ENCODE data around the gene MRAS.

Gene MRAS

GRCh38 chr3:138340511-138340910 lies 7.9 kb upstream of the MRAS start:
- DNase-seq (ENCODE audit: low spot score), result no peak

- DNase-seq (ENCODE audit: low spot score), result no peak
Measured at GRCh38 chr3:138344754-138345153, 3.6 kb upstream of the MRAS start.

DNA sequence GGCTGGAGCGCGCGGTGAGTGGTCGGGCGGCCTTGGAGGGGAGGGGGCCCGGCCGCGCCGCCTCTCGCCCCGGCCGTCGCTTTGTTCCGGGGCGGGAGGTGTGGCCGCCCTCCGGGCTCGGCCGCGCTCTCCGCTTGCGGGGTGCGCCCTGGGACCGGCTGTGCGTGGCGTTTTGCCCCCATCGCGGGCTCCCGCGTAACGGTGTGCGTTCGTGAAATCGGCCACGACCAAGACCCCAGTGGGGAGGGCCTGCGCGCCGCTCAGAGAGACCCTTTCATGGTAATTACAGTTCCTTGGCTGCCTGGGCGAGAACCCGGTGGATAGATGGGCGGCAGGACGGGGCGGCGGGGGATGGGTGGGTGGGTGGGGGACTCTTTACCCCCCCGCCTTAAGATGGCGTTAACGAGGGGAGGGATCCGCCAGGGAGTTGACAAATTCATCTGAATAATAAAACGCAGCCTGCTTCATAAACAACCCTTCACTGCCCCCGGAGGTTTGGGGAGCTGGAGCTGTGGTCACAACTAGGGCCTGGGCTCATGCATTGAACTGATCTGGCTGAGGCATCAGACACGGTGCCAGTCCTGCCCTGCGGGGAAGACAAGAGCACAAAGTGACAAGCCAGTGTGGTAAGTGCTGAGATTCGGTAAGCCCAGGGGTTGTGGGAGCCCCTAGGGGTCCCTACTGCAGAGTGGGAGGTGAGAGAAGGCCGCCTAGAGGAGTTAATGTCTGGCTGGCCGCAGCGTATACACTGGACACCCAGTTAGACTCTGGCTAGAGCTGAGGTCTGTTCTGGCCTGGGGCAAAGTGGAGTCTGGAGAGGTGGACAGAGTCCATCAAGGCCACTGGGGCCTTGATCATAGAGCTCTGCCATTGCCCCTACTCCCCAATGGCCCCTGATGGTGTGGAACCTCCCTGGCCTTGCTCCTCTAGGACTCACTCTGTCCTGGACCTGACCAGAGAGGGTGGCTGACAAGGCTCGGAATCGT lies 668 bp downstream of the MRAS start:
- peak; percentile 26 for DNase-seq (ENCODE audit: low spot score)

DNA sequence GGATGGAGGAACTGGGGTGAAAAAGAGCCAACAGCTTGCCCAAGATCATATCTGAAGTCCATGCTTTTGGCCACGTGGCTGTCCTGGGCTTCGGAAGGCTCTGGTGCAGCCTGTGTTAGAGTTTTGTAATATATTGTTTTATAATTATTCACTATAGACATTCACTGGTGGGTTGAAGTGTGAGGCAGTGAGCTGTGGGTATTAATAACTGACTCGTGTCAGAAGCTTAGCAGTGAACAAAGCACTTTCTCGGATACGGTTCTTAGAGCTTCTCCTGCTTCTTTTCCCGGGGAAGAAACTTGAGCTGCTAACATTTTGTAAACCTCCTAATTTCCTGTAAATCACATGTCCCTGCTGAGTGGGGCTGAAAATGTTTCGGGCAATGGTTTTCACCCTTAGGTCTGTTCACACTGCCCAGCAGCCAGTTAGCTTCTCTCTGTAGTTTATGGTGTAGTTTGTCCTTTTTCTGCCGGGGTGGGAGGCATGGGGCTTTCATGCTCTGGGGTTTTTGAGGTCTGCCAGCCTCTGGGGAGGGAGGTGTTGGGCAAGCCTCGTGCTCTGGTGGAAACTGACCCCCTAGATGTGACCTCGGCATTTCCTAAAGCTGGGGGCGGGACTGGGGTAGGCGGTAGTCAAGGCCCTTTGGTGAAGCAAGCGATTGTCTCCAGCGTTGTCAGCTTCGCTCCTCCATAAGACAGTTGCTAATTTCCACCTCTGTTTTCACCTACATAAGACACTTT lies 1.7 kb downstream of the MRAS start:
- DNase-seq (ENCODE audit: low spot score), result no peak

- peak; percentile 62 for DNase-seq (ENCODE audit: low spot score)
Measured at GRCh38 chr3:138351151-138351550, 2.8 kb downstream of the MRAS start.

DNA sequence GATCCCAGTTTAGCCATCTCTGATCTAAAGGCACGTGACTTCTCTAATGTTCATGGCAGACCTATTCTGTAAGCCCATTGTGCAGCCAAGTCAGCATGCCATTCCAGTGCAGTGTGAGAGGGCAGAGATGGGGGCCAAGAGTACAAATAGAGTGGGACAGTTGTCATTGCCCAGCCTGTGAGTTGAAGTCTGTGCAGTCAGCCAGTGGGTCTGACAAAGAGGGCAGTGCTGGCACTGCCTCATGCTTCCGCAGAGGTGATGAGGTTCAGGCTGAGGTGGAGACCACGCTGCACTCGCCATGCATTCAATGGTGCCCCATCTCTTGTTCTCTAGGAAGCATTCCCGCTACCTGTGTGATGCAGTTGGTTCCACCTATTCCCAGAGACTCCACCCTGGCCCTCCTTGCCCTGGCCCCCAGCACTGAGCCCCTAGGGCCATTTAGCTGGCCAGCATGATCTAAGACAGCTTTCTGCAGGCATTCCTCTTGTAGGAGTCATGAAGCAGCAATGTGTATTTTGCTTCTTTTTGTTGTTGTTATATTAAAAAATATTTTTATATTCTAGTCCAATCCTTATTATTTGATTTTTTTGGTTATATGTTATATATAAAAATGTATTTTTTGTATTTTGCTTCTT lies 3.7 kb downstream of the MRAS start:
- DNase-seq (ENCODE audit: low spot score), result no peak

DNA sequence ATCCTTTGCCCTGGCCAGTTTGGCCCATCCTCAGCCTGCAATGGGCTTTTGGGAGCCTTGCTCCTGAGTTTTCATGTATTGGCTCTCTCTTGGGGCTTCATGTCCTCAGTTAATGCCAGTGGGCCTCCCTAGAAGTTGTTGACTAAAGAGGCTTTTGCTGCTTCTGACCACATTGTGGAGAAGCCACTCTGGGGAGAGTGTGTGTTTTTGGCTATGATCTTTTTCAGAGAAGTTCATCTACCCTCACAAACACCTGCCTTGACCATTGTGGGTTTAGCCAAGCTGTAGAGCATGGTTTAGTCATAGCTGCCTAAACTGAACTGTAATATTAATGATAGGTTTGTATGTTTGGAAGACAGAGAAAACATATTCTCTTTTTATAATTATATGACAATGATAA lies 6.0 kb downstream of the MRAS start:
- no peak for DNase-seq (ENCODE audit: low spot score)

DNA sequence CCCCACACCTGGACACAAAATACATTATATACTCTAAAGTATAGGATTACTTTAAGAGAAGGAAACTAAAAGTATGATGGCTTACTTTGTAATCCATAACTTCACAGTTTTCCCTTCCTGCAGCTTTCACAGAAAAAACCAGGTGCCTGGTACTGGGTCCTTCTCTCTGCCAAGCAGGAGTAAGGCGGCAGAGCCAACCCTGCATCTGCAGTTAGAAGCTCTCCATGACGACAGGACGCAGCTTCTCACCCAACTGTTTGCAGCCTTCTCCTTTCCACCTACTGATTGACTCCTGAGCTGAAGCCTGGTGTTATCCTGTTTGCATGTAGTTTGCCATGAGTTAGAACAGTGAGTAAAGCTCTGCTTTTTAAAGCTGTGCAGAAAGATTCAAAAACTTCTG lies 6.7 kb downstream of the MRAS start:
- DNase-seq (ENCODE audit: low spot score), result no peak

DNA sequence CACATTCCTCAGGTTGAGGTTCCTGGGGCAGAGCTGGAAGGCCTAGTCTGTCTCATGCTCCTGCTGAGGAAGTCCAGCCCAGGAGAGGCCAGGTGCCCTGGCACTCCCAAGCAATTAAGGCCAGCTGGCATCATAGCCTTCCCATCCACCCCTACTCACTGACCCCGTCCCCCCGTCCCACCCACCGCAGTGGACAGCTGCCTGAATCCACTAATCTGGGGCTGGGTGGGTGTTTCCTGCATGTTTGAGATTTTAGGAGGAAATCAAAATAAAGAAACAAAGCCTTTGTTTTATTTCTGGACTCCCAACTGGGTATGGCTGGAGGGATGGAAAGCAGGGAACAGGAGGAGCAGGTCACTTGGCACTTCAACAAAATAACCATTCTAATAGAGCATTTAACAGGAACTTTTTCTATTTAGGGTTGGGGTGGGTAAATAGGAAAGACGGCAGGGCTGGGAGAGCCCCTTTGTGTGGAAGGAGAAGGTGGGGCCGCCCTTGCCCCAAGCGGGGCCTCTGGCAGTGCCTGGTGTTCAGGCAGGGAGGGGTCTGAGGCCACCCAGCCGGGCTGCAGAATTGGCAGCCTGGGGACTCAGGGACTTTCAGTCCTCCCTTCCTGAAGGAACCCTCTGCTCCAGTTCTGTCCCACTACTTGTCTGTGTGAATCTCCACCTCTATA lies 8.5 kb downstream of the MRAS start:
- no peak for DNase-seq (ENCODE audit: low spot score)

DNA sequence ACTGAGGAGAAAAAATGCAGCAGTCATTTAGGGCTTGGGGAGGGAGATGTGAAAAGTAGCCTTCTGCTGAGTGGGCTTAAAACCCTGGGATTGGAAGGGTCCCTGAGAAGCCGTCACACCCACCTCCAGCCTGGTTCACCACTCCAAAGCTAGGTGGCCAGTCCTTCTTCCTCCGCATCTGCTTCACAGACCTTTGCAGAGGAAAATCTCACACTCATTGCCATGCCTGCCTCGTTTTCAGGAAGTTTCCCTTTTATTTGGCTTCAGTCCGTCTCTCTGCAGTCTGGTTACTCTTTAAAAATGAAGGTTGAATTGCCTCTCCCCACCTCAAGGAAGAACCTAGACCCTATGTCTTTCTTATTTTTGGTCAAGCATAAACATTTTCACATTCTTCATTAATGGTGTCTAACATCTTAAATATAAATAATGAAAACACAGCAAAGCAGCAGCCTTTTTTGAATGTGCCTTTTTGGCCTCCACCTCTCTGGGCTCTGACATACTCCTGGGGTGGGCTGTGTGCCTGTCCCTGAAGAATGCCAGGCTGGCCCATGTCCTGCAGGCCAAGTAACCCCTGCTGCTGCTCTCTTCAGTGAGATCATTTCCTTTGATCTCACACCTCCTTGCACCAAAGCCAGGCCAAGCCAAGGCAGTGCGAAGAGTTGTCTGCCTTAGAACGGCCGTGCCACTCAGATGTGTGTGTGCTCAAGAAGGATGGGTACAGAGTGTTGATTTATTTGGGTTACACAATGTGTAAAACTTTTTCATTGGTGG lies 11.0 kb downstream of the MRAS start:
- DNase-seq (ENCODE audit: low spot score), result peak; percentile 44

- DNase-seq (ENCODE audit: low spot score), result no peak
Measured at GRCh38 chr3:138359919-138360868, 11.8 kb downstream of the MRAS start.

DNA sequence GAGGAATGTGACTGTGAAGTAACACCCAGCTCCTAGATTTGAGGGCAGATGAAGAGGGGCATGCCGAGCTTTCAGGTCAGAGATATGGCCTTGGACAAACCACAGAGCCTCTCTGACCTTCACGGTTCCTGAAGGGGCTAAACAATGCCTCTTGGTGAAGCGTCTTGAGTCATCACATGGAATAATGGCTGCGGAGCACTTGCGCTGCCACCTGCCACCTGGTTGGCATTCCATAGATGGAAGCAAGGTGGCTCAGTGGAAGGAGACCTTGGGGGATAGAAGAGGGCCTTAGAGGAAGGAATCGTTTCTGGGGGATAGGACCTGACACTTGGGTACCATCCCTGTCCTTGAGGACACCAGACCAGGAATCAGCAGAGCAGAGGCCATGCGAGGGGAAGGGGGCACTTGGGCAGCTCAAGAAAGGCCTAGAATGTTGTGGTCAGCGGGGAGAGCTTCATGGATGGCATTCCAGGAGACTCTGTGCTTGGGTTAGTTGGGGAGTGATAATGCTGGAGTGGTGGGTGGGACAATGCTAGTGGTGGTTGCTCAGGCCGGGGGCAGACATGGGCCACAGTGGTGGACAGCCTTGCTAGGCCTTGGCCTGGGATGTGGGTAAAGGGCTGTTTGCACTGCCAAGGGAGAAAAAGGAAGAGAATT lies 12.6 kb downstream of the MRAS start:
- peak; percentile 23 for DNase-seq (ENCODE audit: low spot score)

GRCh38 chr3:138361561-138361971 lies 13.2 kb downstream of the MRAS start:
- peak; percentile 97 for DNase-seq (ENCODE audit: low spot score)

DNA sequence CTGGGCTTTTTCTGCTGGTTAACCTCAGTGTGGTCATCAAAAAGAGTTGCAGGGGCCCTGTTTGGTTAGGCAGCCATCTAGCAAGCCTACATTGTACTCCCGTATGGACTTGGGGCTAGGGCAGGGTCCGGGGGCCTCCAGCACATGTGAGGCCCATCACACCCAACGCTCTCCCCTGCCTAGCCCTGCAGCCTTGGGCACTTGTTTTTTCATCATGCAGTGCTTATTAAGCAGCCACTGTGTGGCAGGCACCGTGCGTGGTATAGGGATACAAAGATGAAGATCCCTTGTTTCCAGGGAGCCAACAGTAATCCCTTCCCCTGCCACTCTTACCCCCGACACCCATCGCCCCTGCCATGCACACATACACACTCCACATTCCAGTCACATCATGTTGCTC lies 14.2 kb downstream of the MRAS start:
- DNase-seq (ENCODE audit: low spot score), result no peak

- peak; percentile 22 for DNase-seq (ENCODE audit: low spot score)
Measured at GRCh38 chr3:138363322-138363721, 14.9 kb downstream of the MRAS start.

GRCh38 chr3:138364356-138365252 lies 16.2 kb downstream of the MRAS start:
- no peak for DNase-seq (ENCODE audit: low spot score)

DNA sequence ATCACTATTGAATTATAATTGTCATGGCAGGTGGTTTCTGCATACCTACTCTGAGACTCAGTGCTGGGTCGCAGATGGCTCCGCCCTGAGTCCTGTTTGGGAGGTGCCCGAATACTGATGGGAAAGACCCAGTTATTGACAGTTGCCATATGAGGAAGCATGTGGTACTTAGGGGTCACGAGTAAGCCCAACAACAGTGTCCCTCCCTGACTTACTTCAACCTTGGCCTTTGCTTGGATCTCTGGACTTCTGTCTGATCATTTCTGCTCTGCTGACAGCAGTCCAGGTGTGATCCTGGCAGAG lies 16.8 kb downstream of the MRAS start:
- no peak for DNase-seq (ENCODE audit: low spot score)

DNA sequence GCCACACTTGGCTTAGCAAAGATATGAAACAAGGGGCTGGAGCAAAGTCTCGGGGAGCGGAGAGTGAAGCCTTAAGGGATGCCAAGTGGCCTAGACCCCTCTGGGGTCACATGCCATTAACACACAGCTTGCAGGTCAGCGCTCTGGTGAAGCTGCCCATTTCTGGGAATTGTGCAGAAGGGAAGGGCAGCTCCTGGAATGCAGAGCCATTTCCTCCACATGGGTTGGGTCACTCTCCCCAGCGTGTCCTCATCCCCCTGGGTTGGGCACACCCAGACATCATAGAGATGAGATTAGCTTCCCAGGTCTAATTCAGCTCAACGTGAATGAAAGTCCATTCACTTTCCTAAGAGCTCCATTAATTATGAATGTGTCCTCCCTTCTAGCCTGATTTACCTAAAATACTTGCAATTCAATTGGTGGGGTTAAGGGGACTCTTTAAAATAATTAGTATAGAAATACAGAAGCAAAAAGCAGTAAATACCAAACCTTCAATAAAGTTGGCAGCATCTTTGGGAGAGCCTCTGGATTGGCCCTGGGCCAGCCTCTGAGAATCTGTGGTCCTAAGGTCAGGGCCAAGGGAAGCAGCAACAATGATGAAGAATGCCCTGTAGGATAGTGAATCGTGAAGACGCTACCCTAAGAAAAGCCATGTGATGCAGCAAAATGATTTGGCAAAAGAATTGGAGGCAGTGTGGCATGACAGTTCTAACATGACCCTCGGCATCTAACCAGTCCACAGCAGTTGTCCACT lies 17.8 kb downstream of the MRAS start:
- DNase-seq (ENCODE audit: low spot score), result no peak
